NCI-H1417 (cell line): Measurements from ENCODE around the gene TDG.
"Not testable (repeated sequence)": the region's sequence is repeated elsewhere in the genome, so short reads cannot be mapped to it uniquely, and the experiment has no call there.

Experiments
- DNase-seq, 3 experiments: peaks; one replicate each; lab custom pipeline; 2025; lab: John Stamatoyannopoulos, UW

TDG gene

DNA sequence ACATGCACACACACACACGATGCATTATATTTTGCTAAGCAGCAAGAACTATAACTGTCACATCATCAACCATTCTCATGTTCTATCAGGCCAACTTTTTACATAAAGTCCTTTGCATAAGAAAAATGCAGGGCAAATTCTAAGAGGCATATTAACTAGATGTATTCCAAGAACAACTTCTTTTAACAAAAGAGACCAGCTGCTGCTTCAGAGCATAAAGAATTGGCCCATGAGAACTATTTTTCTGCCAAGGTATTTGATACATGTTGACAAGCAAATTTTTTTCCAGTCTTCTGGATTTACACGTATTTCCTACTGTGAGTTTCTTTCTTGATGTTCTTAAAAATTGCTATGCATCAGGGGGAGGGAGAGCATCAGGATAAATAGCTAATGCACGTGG lies 57.1 kb downstream of the TDG start:
- DNase-seq, result no peak

DNA sequence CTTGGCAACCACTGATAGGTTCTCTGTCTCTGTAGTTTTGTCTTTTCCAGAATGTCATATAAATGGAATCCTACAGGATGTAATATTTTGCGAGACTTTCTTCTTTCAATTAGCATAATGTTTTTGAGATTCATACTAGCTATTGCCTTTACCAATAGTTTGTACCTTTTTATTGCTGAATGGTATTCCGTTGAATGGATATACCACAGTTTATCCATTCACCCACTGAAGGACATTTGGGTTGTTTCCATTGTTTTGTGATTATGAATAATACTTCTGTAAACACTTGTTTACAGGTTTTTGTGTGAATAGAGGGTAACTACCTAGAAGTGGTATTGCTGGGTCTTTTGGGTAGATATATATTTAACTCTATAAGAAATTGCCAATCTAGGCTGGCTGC lies 58.0 kb downstream of the TDG start:
- no peak for DNase-seq

DNA sequence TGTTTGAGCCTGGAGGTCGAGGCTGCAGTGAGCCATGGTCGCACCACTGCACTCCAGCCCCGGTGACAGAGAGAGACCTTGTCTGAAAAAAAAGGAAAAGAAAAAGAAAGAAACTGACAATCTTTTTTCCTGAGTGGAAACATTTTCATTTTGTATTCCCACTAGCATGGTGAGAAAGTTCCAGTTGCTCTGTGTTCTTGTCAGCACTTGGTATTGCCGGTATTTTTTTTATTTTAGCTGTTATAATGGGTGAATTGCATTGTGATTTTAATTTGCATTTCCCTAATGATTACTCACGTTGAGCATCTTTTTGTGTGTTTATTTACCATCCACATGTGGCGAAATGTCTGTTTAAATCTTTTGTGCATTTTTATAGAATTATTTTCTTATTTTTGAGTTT lies 58.7 kb downstream of the TDG start:
- no peak for DNase-seq

DNA sequence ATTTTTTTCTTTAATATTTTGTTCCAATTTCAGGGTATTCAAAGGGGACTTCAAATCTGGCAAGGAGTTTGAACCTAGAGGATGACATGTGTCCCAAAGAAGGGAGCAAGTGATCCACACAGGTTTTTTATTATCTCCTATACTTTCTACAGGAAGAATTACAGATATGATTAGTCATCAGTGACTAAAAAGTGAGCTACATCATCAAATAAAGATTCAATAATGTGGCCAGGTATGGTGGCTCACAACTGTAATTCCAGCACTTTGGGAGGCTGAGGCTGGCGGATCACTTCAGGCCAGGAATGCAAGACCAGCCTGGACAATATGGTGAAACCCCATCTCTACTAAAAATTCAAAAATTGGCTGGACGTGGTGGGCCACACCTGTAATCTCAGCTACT lies 60.1 kb downstream of the TDG start:
- no peak for DNase-seq

DNA sequence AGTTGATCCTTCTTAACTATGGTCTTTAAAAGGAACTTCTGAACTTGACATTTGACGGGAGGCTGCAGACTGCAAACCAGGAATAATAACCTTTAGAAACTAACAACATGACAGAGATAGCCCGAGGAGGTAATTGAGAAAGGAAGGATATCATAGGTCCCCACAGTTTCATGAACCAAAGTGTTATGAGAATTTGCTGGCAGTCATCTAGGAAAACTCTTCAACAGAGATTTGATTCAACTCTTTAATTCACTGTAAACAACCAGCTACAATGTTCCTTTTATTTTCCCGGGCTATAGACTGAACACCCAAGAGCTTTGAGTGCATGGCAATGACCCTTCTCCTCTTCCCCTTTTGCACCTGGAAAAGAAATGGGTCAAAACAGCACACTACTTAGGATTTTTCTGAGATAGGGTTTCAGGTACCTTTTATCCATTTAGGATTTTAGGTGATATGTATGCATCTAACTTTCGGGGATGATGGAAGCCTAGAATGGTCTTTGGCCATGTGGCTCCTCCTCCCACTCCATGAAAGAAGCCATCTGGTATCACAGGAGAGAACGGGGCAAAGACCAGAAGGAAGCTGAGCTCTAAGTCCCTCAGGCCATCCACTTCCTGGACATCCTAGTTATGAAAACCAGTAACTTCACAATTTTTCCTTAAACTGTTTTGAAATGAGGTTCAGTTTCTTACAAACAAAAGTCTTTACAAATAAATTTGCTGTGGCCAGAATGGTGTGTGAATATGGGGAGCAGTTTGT lies 61.3 kb downstream of the TDG start:
- no peak for DNase-seq

DNA sequence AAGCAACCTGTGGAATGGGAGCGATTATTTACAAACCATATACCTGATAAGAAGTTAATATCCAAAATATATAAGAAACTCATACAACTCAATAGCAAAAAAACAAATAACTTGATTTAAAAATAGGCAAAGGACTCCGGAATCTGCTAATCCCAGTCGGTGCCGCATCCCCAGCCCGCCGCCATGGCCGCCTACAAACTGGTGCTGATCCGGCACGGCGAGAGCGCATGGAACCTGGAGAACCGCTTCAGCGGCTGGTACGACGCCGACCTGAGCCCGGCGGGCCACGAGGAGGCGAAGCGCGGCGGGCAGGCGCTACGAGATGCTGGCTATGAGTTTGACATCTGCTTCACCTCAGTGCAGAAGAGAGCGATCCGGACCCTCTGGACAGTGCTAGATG lies 64.9 kb downstream of the TDG start:
- not testable (repeated sequence) for DNase-seq

DNA sequence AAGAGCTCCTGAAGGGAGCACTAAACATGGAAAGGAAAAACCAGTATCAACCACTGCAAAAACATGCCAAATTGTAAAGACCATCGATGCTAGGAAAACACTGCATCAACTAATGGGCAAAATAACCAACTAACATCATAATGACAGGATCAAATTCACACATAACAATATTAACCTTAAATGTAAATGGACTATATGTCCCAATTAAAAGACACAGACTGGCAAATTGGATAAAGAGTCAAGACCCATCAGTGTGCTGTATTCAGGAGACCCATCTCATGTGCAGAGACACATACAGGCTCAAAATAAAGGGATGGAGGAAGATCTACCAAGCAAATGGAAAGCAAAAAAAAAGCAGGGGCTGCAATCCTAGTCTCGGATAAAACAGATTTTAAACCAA lies 70.5 kb downstream of the TDG start:
- not testable (repeated sequence) for DNase-seq
